Right lobe of liver (tissue), 6 donors: ENCODE results near the gene ZCRB1. TPM values are rescaled to one million over a fixed set of nuclear protein-coding genes. Genes with fewer than 3 reads are reported as not detected.
A peak's percentile ranks its signal among the peaks of the same experiment; 100 is the strongest.

Source experiments
- ATAC-seq, 4 donors: fragments of 200-7000 bp; cut with Tn5 transposase; one replicate each; pipeline ENCODE4 v1.9.1; 2020; ENCODE audit warnings: mild to moderate bottlenecking in 4 of 4, moderate library complexity in 4 of 4
- DNase-seq, 3 donors: peaks; one replicate each; pipeline ENCODE4 v3.0.0-alpha.2; 2020
- H3K27ac ChIP-seq, 3 donors: fragments of 200-600 bp; one replicate each; pipeline ENCODE4 v1.8.0; 2022
- H3K27me3 ChIP-seq, 2 donors: fragments of 200-600 bp; one replicate each; pipeline ENCODE4 v1.8.0; 2022
- H3K36me3 ChIP-seq, 4 donors: fragments of 200-600 bp; sonication (generic) in 1 of 4; one replicate each; pipeline versions ENCODE4 v1.5.1 to v1.8.0; 2017 to 2022; ENCODE audit warnings: control low read depth in 1 of 4
- H3K4me1 ChIP-seq, 4 donors: fragments of 200-600 bp; sonication (generic) in 1 of 4; one replicate each; pipeline versions ENCODE4 v1.5.1 to v1.8.0; 2017 to 2022; ENCODE audit warnings: control low read depth in 1 of 4
- H3K4me3 ChIP-seq, 3 donors: fragments of 200-600 bp; one replicate each; pipeline ENCODE4 v1.8.0; 2022
- H3K9me3 ChIP-seq, 4 donors: fragments of 200-600 bp; sonication (generic) in 1 of 4; one replicate each; pipeline versions ENCODE4 v1.5.1 to v1.8.0; 2017 to 2022; ENCODE audit warnings: control low read depth in 1 of 4
- POLR2A ChIP-seq: fragments of 450-650 bp; IDR thresholded peaks from one replicate; pipeline ENCODE4 v1.6.1; 2017; ENCODE audit warnings: antibody characterized with exemption, mild to moderate bottlenecking
- WGBS: methylation state at CpG from one replicate; pipeline ENCODE4 v1.1.6; 2018; ENCODE audit warnings: low coverage, low lambda C conversion rate; ENCODE audit not compliant: insufficient coverage; ENCODE audit errors: missing lambda C conversion rate; 5-methylcytosine and 5-hydroxymethylcytosine counted together
- intact Hi-C, 2 donors: fragments of 100-400 bp; cut with DNase I; formaldehyde crosslinking; loops; one replicate each; pipeline versions ENCODE4 v1.11.2 to v1.14.1; 2022
- total RNA-seq, 6 experiments: library from RNA; depleted of rRNA in 2 of 6; stranded (reverse); fragments of >200 nt in 2 of 6; fragmentation: NEBNext Ultra II Directional in 3 of 6; extraction: Animal tissue kit (Norgen Biotek cat#: 25700) in 3 of 6; gene quantifications; one replicate each; pipeline versions ENCODE4 v1.1.0 to v1.2.4, GENCODE V29; 2016 to 2023
- TF ChIP-seq, protein P1 (sequence below), 4 donors: fragments of 200-600 bp in 3 of 4; fragments of 450-650 bp in 1 of 4; IDR thresholded peaks; one replicate each; pipeline versions ENCODE4 v1.5.1 to v1.8.0; 2016 to 2022; ENCODE audit warnings: antibody characterized with exemption in 4 of 4, mild to moderate bottlenecking in 2 of 4
- donor health status: DM: no; HTN: yes; CAD: no.
- donor health status: DM: no; HTN: no; CAD: no.
- donor health status: DM: no; HTN: no; CAD: no.
- donor health status: DM: no; HTN: yes; CAD: no.
- donor health status: DM: no; HTN: yes; CAD: no.

ZCRB1 gene
- total RNA-seq, 6 experiments from 2014 or later, result 22.9 to 35.3 (median 23.5) TPM

DNA sequence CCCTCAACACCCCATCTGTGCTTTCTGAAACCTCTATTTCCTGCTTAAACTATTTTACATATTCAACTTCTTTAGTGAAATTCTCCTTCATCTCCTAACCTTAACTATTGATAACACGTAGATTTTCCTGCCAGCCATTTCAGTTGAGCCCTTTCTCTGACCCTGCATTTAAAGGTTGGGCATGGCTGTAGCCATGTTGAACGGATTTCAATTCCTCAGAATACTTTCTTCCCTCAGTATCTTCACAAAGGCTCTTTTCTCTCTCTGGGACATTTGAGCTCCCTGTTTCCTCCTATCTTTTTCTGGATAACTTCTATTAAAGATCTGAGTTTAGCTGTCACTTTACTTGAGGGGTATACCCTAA lies 1.3 kb upstream of the ZCRB1 start:
- Histone ChIP-seq H3K9me3 (no peaks in the 10 kb centered on the region), H3K27ac (no peak overlapping the region), H3K4me1 (peaks cover 0 to 19% (median under 1%) of the 10 kb centered on the region in 4 donors), H3K36me3 (peaks cover 0 to 11% (median 0%) of the 10 kb centered on the region in 4 donors), H3K4me3 (peak overlapping the region in 2 of 3 donors; percentile 73 to 87), H3K27me3 (no peaks in the 10 kb centered on the region)
- no peak for ATAC-seq
- no peak for DNase-seq
- TF ChIP-seq, protein P1, sequence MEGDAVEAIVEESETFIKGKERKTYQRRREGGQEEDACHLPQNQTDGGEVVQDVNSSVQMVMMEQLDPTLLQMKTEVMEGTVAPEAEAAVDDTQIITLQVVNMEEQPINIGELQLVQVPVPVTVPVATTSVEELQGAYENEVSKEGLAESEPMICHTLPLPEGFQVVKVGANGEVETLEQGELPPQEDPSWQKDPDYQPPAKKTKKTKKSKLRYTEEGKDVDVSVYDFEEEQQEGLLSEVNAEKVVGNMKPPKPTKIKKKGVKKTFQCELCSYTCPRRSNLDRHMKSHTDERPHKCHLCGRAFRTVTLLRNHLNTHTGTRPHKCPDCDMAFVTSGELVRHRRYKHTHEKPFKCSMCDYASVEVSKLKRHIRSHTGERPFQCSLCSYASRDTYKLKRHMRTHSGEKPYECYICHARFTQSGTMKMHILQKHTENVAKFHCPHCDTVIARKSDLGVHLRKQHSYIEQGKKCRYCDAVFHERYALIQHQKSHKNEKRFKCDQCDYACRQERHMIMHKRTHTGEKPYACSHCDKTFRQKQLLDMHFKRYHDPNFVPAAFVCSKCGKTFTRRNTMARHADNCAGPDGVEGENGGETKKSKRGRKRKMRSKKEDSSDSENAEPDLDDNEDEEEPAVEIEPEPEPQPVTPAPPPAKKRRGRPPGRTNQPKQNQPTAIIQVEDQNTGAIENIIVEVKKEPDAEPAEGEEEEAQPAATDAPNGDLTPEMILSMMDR (IDR thresholded peaks at IDR 0.05), result no peak
- TF ChIP-seq POLR2A, result no peak
- 53% methylated on average over 2 of the region's 2 CpGs for WGBS
- intact Hi-C loops, result no loop called here

GRCh38 chr12:42326541-42327226 lies 790 bp upstream of the ZCRB1 start:
- no peak for TF ChIP-seq POLR2A
- TF ChIP-seq, protein P1 (IDR thresholded peaks at IDR 0.05), result no peak
- H3K9me3 ChIP-seq, result no peaks in the 10 kb centered on the region
- WGBS, result 6% methylated on average over 6 of the region's 13 CpGs
- peaks cover 0 to 19% (median 0%) of the 10 kb centered on the region in 4 donors for H3K4me1 ChIP-seq
- H3K27me3 ChIP-seq, result no peaks in the 10 kb centered on the region
- intact Hi-C loops, result no loop called here
- DNase-seq, result no peak
- H3K27ac ChIP-seq, result peak overlapping the region in 2 of 3 donors; percentile 63 to 77
- peaks cover 0 to 11% (median 0%) of the 10 kb centered on the region in 4 donors for H3K36me3 ChIP-seq
- peak in 2 of 4 donors; percentile 3 to 32 for ATAC-seq
- peak overlapping the region; percentile 60 to 87 (median 73) for H3K4me3 ChIP-seq

- Histone ChIP-seq H3K36me3 (peaks cover 0 to 11% (median 0%) of the 10 kb centered on the region in 4 donors), H3K4me1 (peaks cover 0 to 19% (median 0%) of the 10 kb centered on the region in 4 donors), H3K9me3 (no peaks in the 10 kb centered on the region), H3K27ac (peak overlapping the region; percentile 61 to 77 (median 63)), H3K27me3 (no peaks in the 10 kb centered on the region), H3K4me3 (peak overlapping the region; percentile 60 to 87 (median 73))
- ATAC-seq (no peak), DNase-seq (no peak)
- TF ChIP-seq, protein P1 (IDR thresholded peaks at IDR 0.05), result no peak
- no peak for TF ChIP-seq POLR2A
- intact Hi-C loops, result no loop called here
- 36% methylated on average over 7 of the region's 7 CpGs for WGBS
Measured at GRCh38 chr12:42325326-42325652, 605 bp downstream of the ZCRB1 start.

DNA sequence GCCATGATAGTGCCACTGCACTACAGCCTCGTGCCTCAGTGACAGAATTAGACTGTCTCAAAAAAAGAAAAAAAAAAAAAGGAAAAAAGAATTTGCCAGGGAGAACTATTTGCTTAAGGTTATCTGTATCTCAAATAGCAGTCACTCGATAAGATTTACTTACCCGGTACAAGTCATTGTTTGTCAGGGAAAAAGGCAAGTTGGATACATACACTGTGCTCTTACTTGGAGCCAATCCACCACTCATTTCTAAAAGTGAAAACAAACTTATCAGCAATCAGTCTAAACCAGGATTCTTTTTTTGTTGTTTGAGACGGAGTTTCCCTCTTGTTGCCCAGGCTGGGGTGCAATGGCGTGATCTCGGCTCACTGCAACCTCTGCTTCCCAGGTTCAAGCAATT lies 2.0 kb downstream of the ZCRB1 start:
- TF ChIP-seq, protein P1 (IDR thresholded peaks at IDR 0.05), result no peak
- no peak for TF ChIP-seq POLR2A
- ATAC-seq (peak in 1 of 4 donors; percentile 18), DNase-seq (no peak)
- intact Hi-C loops, result no loop called here
- peaks cover 0 to 11% (median 0%) of the 10 kb centered on the region in 4 donors for H3K36me3 ChIP-seq
- H3K27ac ChIP-seq, result no peak overlapping the region
- WGBS, result 26% methylated on average over 4 of the region's 6 CpGs
- H3K4me3 ChIP-seq, result no peak overlapping the region
- H3K27me3 ChIP-seq, result no peaks in the 10 kb centered on the region
- H3K4me1 ChIP-seq, result peaks cover 0 to 19% (median 0%) of the 10 kb centered on the region in 4 donors
- H3K9me3 ChIP-seq, result no peaks in the 10 kb centered on the region
